NCI-H524 (cell line): Measurements from ENCODE around the gene KLC4.
"Not testable (repeated sequence)": the region's sequence is repeated elsewhere in the genome, so short reads cannot be mapped to it uniquely, and the experiment has no call there.

ENCODE experiments used
- DNase-seq, 2 experiments: peaks; one replicate each; lab custom pipeline; 2025; lab: John Stamatoyannopoulos, UW

Gene KLC4

DNA sequence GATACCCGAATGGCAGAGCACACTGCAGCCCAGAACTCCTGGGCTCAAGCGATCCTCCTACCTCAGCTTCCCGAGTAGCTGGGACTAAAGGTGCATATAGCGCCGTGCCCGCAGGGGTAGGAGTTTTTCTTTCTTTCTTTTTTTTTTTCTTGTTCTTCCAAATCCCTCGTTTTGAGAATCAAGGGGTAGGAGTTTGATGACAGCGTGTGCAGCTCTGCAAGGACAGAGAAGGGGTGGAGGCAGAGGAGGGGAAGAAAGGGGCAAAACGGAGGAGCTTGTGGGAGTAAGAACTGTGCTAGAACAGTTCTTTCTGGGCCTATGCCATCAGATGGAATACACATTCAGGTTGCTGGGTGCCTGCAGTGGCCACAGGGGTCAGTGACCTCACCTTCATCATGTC, 22.7 kb upstream of the KLC4 start:
- DNase-seq = no peak

DNA sequence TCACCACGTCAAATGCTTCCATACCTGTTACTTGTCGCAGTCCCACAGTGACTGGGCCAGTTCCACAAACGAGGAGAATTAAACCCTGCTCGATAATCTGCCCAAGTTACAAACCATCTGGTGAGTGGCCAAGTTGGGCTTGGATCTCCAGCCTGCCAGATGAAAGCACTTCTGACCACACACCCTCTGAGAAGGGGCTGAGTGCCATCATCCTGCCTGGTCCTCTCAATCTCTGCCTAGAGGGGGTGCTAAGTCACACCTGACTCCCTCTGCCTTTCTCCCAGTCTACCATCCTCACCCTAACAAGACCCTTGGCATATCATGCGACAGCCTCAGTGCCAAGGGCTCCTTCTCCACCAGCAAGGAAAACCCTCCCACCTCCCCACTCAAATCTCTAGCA, 22.2 kb upstream of the KLC4 start:
- no peak for DNase-seq

DNA sequence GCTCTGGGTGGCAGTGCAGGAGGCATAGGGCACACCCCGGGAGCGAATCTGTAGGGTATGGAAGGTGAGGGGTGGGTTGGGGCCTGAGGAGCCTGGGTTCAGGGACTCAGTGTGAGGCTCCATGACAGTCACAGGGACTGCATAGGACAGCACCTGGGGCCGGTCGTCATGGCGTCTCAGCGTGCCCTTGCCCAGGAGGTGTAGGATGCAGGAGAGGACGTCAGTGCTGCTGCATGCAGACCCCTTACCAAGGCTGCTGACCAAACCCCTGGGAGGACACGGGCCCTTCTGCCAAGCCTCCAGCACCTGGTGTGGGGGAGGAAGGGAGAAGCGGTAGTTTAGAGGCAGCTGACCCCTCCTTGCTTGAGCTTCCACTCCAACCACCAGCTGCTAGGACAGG, 21.7 kb upstream of the KLC4 start:
- no peak for DNase-seq

DNA sequence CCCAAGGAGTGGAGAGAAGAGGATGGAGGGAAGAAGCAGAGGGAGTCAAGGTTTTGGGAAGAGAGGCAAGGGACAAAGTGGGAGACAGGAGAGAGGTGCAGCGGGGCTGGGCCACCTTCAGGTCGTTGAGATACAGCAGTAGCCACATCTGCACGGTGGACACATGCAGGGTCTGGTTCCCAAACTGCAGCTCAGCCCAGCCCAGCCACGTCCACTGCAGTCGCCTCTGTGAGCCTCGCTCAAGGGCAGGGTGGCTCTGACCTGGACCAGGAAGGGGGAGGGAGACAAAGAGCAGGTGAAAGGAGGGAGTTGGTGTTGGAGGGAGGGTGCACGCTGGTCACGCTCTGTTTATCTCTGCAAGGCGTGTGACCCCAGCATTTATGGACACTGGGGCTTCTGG, 20.7 kb upstream of the KLC4 start:
- no peak for DNase-seq

DNA sequence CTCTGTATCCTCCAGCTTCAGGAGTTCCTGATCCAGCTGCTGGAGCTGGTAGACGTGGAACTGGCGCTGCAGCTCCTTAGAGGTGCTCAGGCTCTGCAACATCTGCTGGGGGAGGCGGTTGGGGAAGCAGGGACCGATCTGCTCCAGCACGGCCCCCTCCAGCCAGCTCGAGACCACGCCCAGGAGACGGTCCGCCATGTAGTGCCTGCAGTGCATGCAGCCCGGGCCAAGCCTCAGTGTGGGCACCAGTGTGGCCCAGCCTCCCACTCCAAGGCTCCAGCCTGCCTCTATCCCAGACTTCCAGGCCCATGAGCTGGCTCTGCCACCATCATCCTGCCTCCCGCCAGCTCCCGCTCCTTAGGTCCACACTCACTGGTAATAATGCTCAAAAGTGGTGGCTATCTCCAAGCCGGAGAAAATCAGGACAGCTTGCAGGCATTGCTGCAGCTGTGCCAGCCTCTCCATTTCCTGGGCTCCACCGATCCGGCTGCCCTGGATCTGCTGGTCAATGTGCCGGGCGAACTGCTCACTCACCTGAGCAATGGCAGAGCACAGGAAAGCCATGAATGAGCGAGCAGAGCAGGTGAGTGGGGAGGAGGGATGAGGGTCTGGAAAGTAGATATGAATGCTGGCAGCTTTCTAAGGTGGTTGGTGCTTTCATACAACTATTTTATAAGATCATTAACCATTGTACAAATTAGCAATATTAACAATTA, 18.7 kb upstream of the KLC4 start:
- DNase-seq = no peak

DNA sequence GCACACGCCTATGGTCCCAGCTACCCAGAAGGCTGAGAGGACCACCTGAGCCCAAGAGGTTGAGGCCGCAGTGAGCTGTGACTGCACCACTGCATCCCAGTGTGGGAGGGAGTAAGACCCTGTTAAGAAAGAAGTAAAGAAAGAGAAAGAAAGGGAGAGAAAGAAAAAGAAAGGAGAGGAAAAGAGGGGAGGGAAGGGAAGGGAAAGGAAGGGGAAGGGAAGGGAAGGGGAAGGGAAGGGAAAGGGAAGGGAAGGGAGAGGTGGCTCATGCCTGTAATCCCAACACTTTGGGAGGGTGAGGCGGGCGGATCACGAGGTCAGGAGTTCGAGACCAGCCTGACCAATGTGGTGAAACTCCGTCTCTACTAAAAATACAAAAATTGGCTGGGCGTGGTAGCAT, 18.0 kb upstream of the KLC4 start:
- DNase-seq = not testable (repeated sequence)

DNA sequence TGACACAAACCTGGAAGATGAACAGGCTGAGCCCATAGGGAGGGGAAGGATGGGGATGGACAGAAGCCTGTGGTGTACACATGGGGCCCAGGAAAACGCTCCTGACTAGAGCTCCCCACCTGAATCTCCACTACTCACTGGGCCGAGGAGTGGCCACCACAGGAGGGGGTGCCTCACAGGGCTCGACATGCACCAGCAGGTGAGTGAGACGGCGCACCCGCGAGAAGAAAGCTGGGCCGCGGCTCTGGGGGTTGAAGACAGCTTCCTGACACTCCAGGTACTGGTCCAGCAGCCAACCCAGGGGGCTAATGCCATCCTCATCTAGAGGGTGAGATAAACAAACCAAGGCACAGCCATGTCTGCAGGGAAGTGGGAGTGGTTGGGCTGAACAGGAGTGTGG, 16.1 kb upstream of the KLC4 start:
- no peak for DNase-seq

DNA sequence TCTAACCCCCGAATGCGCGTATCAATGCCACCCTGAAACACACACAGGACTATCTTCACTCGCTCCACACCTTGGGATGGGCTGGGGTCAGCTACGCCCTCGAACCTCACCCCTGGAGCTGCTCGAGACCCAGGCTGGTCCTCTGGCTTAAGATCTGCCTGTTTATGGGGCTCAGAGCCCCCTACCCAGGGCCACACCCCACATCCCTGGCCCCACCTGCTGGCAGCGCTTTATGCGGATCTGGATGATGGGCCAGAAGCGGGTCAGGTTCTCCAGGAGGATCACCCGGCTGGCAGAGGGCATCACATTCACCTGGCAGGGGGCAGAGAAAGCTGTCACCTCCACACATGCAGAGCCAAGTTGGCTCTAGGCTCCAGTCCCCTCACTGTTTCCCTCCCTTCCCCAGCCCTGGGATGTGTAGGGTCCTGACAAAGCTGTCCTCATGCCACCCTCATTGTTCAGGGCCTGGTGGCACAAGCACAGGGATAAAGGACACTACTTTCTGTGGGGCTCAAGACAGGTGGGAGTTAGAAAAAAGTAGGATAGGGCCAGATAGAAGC, 14.0 kb upstream of the KLC4 start:
- DNase-seq = no peak

DNA sequence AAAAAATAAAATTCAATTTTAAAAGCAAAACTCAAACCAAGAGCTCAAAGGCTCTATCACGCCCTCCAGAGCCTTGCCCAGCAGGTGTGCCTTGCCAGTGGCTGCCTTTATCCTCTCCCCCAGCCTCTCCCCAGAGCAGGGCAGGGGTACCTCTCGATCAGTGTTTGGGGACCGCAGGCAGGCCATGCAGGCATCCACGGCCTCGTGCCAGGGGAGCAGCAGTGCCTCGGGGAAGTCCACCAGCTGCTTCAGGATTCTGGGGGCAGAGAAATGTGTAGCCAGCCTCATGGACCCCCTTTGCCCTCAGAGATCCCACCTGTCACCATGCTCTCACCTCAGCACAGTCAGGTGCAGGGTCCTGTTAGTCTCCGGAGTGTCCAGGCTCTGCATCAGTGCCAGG, 11.4 kb upstream of the KLC4 start:
- no peak for DNase-seq

DNA sequence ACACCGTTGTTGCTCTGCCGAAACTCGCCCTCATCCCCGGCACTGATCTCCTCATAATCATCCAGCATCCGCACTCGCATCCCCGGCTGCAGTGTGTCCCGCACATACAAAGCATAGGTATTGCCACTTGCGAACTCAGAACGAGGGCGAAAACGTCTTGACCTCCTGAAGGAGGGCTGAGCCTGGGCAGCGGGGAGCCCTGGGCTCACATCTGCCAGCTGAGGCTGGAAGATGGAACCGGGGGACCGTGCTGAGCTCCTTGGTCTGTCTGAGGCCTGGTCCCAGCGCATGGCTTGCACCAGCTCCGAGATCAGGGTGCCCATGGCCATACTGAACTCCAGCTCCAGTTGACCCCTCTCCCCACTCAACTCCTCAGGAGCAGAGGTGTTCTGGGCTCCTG, 8.4 kb upstream of the KLC4 start:
- no peak for DNase-seq

DNA sequence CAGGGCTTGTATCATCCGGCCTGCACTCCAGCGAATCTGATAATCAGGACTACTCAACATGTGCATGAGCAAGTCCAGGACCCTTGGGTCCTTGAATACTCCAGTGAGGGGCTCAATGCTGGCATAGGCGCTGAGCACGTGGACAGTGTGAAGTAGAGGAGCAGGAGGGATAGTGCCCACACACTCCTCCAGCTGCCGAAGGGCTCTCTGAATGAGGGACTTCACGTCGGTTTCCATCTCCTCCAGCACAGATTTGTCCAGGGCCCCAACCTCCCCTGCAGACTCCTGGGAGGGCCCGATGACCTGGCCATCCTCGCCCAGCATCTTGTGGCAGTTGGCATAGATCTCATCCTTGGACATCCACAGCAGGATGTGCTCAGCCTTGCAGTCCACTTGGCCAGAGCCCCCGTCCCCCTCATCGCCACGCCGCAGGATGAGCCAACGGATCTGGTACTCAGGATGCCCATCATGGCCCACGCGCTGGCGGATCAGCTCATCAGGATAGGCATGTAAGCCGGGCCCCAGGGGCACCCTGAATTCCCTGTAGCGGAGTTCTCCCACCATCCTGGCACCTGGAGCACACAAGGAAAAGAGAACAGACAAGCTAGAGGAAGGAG, 7.1 kb upstream of the KLC4 start:
- no peak for DNase-seq

DNA sequence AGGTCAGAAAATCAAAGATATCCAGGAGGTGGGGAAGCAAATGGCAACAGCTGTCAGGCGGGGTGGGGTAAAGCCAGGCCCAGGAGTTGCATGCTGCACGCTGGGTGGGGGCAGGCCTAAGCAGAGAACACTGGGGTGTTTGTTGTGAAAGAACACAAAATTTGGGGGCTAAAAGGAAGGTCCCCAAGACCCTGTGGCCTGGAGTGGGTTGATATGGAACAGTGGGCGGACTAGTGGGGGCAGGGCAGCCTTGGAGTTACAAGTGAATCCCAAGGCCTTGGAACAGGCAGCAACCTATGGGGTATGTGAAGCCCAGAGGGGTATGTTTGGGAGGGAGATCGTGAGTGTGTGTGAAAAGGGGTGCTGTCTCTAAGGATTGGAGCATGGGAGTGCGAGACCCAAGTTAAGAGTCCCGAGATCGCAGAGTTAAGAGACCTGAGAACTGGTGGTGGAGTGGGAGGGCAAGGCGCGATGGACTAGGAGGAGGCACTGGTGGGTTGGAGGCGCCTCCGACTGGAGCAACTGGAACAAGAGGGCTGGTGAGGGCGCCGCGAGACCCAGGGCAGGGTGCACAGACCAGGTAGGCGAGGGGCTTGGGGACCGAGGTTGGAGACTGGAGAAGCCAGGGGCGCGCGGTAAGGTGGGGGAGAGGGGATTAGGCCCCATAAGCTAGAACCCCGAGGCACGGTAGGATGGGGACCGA, 6.4 kb upstream of the KLC4 start:
- peak in 1 of 2 experiments; percentile 18 for DNase-seq

DNA sequence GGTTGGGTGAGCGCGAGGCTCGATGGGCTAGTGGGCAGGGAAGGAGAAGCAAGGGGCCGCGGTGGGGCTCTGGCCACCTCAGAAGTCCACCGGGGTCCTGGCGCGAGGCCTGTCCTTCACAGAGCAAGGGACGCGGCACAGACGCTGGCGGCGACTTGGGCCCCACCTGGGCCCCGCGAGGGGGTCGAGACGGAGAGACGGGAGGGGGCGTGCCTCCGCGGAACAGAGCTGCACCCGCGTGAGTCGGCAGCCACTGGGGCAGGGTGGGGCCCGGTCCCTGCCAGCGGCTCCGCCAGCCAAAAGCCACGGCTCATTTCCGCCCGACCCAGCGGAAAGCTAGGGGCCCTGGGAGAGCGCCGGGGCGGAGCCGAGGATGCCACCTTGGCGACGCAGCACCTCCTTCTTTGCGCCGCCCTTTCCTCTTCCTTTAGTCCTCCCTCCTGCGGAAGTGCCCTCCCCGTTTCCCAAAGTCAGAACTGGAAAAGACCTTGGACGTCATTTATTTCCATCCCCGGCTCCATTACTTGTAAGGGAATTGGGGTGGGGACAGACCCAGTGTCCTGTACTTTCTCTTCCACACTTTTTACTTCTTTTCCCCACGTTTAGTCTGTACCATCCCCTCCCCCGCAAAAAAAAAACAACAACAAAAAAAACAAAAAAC, 5.8 kb upstream of the KLC4 start, which contains the start of gene CUL7:
Gene CUL7, minus strand, starts transcription at position 307 of the 661 bp plus-strand sequence. CDS start 1,063 bp downstream, outside the sequence.
- peak; percentile 78 to 90 for DNase-seq

DNA sequence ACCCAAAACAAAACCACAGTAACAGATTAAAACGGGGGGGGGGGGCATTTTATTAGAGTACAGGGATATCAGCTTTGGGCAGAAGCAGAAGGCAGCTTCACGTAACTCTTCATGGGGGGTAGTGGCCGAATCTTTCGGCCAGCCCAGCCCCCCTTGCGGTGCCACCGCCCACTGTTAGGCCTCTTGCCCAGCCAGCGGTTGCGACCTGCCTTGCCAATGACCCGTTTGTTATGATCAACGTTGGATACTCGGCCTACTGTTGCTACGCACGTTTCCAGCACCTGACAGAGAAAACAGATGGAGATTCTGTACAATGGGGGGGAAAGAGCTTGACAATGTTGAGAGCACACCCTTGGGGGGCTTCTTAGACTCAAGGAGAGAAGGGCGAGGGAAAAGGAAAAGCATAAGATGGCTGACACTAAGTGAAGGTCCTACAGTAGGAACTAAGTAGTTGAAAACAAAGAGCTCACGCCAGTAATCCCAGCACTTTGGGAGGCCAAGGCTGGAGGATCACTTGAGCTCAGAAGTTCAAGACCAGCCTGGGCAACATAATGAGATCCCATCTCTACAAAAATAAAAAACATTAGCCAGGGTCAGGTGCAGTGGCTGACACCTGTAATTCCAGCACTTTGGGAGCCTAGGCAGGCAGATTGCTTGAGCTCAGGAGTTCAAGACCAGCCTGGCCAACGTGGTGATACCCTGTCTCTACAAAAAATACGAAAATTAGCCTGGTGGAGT, 5.1 kb upstream of the KLC4 start:
- no peak for DNase-seq

DNA sequence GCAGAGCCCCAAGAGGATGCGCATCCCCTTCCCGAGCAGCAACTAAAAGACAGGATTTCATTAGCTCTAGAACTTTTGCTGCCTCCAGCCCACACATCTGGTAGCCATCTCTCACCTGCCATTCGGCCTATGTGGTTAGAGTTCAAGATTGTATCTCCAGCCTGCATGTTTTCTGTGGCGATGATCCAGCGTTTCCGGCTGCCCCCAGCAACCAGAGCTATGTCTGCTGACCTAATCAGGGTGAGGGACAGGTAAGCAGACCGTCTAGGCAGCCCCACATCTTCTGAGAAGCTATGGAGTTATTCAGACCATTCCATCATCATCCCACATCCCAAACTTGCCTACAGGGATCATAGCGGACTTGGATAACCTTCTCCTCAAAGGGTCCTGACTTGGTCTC, 3.5 kb upstream of the KLC4 start:
- DNase-seq = no peak

DNA sequence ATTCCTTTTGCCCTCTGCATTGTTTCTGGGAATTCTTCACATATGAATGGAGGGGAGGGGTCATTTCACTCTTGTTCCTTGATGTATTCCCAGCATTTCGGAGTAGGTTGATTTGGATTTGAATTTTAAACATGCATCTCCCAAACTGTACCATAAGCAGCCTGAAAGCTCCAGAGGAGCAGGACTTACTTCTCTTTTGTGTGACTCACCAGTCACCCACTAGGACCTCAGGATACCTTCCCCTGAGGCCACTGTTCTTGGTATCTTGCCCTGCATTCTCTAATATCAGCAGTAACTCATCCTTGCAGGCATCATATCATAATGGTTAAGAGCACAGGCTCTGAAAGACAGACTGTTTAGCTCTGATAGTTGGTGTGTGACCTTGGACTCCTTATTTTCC, 900 bp upstream of the KLC4 start:
- no peak for DNase-seq

DNA sequence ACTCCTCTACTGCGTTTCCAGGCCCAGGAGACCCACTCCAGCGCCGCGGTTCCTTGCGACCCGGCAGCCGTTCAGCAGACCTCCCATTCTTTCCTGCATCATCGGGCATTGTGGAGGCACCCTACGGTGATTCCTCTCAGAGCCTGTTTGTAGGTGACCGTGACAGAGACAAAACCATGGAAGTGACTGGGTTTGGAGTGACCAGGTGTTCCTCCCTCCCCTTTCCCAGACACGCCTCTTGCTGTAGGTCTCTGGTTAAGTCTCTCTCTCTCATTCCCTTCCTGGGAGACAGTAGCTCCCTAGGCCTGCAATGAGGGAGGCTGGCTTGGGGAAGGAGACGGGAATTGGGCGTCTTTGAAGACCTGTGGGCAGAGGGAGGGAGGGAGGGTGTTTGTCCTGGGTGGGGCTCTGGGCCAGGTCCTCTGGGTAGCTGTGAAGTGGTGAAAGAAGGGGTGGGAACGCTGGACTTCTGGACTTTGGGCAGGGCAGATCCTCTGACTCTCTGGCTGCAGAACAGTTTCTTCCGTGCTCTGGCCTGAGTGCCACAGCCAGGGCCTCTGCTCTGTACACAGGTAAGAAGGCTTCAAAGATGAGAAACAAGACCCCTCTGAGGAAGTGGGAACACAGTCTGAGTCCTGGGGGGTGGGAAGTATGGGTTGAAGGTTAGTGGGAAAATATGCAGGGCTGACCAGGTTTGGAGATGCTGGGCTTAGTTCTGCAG, 763 bp downstream of the KLC4 start:
- no peak for DNase-seq

DNA sequence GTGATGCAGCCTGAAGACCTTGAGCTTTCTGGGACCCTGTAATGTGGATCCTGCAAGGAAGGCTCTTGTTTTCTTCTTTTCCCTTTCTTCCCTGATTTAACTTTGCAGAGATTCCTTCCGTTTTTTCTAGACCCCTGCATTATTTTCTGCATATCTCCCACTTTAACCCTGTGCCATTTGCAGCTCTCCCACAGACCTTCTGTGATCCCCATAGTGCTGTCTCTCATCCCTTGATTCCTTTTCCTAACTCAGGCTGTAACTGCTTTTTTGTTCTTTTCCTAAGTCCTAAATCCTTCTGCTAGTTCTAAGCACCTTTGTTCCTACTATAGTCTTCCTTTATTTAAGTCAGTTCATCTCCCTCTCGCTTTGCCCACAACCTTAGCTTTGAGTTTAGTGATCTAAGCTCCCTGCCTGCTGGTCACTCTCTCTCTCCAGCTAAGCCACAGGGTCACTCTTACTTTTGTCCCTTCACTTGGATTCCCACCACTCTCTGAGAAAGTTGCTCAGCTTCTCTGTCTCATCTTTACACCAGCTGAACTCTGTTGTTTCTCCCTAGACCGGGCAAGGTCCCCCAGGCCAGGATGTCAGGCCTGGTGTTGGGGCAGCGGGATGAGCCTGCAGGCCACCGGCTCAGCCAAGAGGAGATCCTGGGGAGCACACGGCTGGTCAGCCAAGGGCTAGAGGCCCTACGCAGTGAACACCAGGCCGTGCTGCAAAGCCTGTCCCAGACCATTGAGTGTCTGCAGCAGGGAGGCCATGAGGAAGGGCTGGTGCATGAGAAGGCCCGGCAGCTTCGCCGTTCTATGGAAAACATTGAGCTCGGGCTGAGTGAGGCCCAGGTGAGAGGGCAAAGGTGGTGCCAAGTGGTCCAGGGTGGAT, 1.6 kb downstream of the KLC4 start:
- no peak for DNase-seq

DNA sequence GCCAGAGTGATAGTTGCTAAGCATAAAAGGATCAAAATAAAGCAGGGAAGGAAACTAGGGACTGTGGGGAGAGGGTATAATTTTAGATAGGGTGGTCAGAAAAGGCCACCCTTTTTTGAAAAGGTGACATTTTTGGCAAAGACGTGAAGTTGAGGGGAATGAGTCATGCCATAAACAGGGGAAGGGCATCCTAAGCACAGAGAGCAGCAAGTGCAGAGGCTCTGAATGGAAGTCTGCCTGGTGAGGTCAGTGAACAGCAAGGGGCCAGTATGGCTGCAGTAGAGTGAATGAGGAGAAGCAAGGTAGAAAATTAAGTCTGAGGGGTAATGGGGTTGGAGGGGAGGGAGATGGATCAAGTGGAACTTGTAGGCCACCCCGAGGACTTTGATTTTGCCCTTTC, 2.4 kb downstream of the KLC4 start:
- no peak for DNase-seq

DNA sequence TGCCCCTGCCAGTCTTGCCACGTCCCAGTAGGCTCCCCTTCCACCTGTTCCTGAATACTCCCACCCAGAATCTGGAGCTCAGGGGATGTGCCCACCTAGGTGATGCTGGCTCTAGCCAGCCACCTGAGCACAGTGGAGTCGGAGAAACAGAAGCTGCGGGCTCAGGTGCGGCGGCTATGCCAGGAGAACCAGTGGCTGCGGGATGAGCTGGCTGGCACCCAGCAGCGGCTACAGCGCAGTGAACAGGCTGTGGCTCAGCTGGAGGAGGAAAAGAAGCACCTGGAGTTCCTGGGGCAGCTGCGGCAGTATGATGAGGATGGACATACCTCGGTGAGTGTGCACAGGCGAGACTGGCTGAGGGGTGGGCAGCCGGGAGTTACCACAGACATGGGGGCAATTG, 3.4 kb downstream of the KLC4 start:
- no peak for DNase-seq
